ENCODE data around the gene NKAIN4.

The NKAIN4 gene

DNA sequence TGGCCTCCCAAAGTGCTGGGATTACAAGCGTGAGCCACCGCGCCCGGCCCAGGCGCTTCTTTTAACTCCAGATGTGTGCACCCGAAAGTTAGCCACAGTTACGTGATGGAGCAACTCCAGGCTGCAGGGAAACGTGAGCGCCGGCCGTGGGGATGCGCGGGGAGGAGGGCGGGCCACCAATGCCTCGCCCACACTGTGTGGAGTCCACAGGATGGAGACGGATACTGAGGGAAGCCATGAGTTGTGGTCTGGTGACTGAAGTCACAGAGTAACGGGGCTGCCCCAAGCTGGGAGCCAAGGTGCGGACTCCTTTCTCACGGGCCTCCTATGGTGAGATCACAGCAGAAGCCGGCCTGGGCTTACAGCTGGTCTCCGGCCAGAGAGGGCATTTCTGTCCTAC is 61.5 kb downstream of the NKAIN4 start:
- no peak for DNase-seq (ENCODE audit: low read depth)

DNA sequence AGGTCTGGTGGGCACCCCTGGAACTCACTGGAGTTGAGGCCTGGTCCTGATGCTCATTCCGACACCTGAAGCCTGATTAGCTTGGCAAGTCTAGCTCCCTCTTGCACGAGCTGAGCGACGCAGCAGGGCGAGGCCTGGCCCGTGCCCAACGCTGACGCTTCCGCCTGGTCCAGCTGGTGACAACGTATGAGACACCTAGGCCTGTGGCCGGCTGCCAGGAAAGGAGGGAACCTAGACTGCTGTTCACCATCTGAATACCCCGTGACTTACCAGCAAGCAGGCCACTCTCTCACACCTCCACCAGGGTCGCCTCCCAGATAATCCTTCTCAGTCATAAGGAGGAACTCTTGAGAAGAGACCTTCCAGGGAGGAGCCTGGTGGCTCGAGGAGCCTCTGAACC is 62.9 kb downstream of the NKAIN4 start:
- DNase-seq (ENCODE audit: low read depth), result no peak

DNA sequence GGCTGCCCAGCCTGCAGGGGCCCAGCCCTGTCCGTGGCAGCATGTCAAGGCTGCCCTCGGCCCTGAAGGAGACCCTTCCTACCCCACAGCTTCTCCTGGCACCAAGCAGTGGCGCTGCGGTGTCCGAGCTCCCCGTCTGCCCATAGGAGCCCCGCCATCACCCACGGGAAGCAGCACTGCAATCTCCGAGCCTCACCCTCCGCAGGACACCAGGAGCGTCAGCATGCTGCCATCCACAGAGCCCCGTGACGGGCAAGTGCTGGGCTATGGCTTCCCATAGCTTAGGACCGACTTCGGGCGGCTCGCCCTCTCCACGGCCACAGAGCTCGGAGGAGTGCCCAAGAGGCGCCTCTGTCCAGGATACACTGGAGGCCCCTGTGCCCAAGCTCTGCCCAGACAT is 63.4 kb downstream of the NKAIN4 start:
- DNase-seq (ENCODE audit: low read depth), result no peak
